Left cardiac atrium (tissue), 4 donors: Measurements from ENCODE around the gene CSTPP1. TPM values are rescaled to one million over a fixed set of nuclear protein-coding genes. Genes with fewer than 3 reads are reported as not detected.

Experiments used
- ATAC-seq, 2 donors: fragments of 200-7000 bp; cut with Tn5 transposase; one replicate each; pipeline ENCODE4 v1.9.1; 2020; ENCODE audit warnings: mild to moderate bottlenecking in 2 of 2, moderate library complexity in 2 of 2
- DNase-seq: peaks from one replicate; pipeline ENCODE4 v3.0.0-alpha.2; 2020
- intact Hi-C, 2 donors: fragments of 100-400 bp; cut with DNase I; formaldehyde crosslinking; loops; one replicate each; pipeline versions ENCODE4 v1.14.1 to v1.15.1; 2022 to 2023
- total RNA-seq, 2 donors: library from RNA; stranded (reverse); fragmentation: NEBNext Ultra II Directional; extraction: Animal tissue kit (Norgen Biotek cat#: 25700); gene quantifications; one replicate each; pipeline ENCODE4 v1.2.1, GENCODE V29; 2021
- donor health status: DM: no; HTN: yes; CAD: no.
- donor health status: DM: no; HTN: yes; CAD: no; lungs with severe emphysema.
- donor health status: DM: yes; HTN: yes; CAD: no.
- donor health status: Dilated cardiomyopathy.

Gene CSTPP1
- total RNA-seq, 2 donors from 2014 or later: 11.4 to 12.3 TPM

- no peak for ATAC-seq
- intact Hi-C loops: no loop called here
- no peak for DNase-seq
Measured at GRCh38 chr11:47014097-47014496, 77.5 kb downstream of the CSTPP1 start.

- ATAC-seq: no peak
- DNase-seq: no peak
- intact Hi-C loops: no loop called here
Measured at GRCh38 chr11:47018637-47019036, 82.1 kb downstream of the CSTPP1 start.

GRCh38 chr11:47020793-47021526 is 84.4 kb downstream of the CSTPP1 start:
- intact Hi-C loops: no loop called here
- DNase-seq (no peak), ATAC-seq (no peak)

- ATAC-seq (no peak), DNase-seq (no peak)
- intact Hi-C loops: no loop called here
Measured at GRCh38 chr11:47021527-47021818, 84.9 kb downstream of the CSTPP1 start.

GRCh38 chr11:47021965-47022364 is 85.4 kb downstream of the CSTPP1 start:
- intact Hi-C loops: no loop called here
- DNase-seq (no peak), ATAC-seq (no peak)

GRCh38 chr11:47028195-47029093 is 91.9 kb downstream of the CSTPP1 start:
- DNase-seq (no peak), ATAC-seq (no peak)
- intact Hi-C loops: no loop called here

GRCh38 chr11:47033439-47033838 is 96.9 kb downstream of the CSTPP1 start:
- DNase-seq (no peak), ATAC-seq (no peak)
- intact Hi-C loops: no loop called here

- DNase-seq (no peak), ATAC-seq (no peak)
- intact Hi-C loops: no loop called here
Measured at GRCh38 chr11:47034091-47034490, 97.5 kb downstream of the CSTPP1 start.

GRCh38 chr11:47035108-47035507 is 98.5 kb downstream of the CSTPP1 start:
- ATAC-seq (no peak), DNase-seq (no peak)
- intact Hi-C loops: no loop called here

GRCh38 chr11:47044119-47044518 is 107.6 kb downstream of the CSTPP1 start:
- DNase-seq: no peak
- intact Hi-C loops: no loop called here
- ATAC-seq: no peak

- DNase-seq (no peak), ATAC-seq (no peak)
- intact Hi-C loops: no loop called here
Measured at GRCh38 chr11:47047972-47048371, 111.4 kb downstream of the CSTPP1 start.

- intact Hi-C loops: no loop called here
- ATAC-seq (no peak), DNase-seq (no peak)
Measured at GRCh38 chr11:47050284-47050683, 113.7 kb downstream of the CSTPP1 start.

- peak; percentile 28 for DNase-seq
- ATAC-seq: peak; percentile 84 to 86
- intact Hi-C loops: no loop called here
Measured at GRCh38 chr11:47051217-47051616, 114.7 kb downstream of the CSTPP1 start.

- ATAC-seq (no peak), DNase-seq (no peak)
- intact Hi-C loops: no loop called here
Measured at GRCh38 chr11:47052165-47052564, 115.6 kb downstream of the CSTPP1 start.

- intact Hi-C loops: no loop called here
- DNase-seq (no peak), ATAC-seq (no peak)
Measured at GRCh38 chr11:47052576-47052975, 116.0 kb downstream of the CSTPP1 start.

- no peak for ATAC-seq
- intact Hi-C loops: no loop called here
- DNase-seq: no peak
Measured at GRCh38 chr11:47055534-47055933, 119.0 kb downstream of the CSTPP1 start.

GRCh38 chr11:47056261-47056915 is 119.8 kb downstream of the CSTPP1 start:
- DNase-seq (no peak), ATAC-seq (peak in 1 of 2 donors; percentile 65)
- intact Hi-C loops: no loop called here

GRCh38 chr11:47057365-47057764 is 120.8 kb downstream of the CSTPP1 start:
- ATAC-seq (no peak), DNase-seq (no peak)
- intact Hi-C loops: no loop called here

GRCh38 chr11:47060807-47061206 is 124.2 kb downstream of the CSTPP1 start:
- ATAC-seq: no peak
- intact Hi-C loops: no loop called here
- no peak for DNase-seq

GRCh38 chr11:47061429-47062178 is 125.0 kb downstream of the CSTPP1 start:
- intact Hi-C loops: no loop called here
- DNase-seq: no peak

More at GRCh38 chr11:47061429-47062178, 125.0 kb downstream of the CSTPP1 start:
- no peak for ATAC-seq
